NCI-H526 treated with DMSO at 0.1 percent for 48 hours (cell line): ENCODE data around the gene ARHGAP9.

Source experiments
- DNase-seq: peaks from one replicate; lab custom pipeline; 2025; lab: John Stamatoyannopoulos, UW

ARHGAP9 gene

DNA sequence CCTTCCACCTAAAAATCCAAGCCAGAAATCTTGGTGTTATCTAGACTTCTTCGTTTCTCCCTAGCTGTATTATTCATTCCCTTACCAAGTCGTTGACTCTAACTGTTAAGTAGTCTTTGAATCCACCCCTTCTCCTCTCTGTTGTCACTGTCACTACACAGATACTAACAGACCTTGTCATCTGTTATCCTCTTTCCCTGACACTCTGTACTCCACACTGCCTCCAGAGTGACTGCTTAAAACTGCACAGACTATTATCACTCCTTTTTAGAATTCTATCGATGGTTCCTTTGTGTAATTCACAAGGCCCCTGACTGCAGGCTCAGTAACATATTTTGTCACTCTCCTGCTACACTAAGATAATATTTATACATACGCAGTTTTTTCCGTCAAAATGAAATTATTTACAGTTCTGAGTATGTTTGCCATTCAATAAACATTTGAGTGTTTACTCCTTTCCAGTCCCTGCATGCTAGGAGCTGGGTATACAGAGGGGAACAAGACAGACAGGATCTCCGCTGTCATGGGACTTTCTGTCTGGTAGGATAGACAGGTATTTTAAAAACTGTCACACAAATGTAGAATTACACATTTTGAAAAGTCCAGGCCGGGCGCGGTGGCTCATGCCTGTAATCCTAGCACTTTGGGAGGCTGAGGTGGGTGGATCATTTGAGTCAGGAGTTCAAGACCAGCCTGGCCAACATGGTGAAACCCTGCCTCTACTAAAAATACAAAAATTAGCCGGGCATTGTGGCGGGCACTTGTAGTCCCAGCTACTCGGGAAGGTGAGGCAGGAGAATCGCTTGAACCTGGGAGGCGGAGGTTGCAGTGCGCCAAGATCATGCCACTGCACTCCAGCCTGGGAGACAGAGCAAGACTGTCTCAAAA is 12.0 kb upstream of the ARHGAP9 start:
- DNase-seq, result no peak

DNA sequence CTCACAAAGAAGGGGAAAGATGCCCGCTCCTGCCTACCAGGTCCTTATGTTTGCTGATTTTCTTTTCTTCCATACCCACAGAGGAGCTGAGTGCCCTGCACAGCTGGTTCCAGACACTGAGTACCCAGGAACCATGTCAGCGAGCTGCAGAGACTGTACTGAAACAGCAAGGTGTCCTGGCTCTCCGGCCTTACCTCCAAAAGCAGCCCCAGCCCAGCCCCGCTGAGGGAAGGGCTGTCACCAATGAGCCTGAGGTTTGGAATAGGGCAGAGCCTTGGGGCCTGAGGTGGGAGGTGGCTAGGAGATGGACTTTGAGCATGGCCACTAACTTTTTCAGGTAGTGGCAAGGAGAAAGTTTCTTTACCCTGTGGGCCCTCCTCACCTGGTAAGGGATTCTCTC is 10.5 kb upstream of the ARHGAP9 start:
- DNase-seq, result no peak

- DNase-seq, result no peak
These were observed 9.5 kb upstream of the ARHGAP9 start for GRCh38 chr12:57489157-57489641.

GRCh38 chr12:57488402-57489156 is 8.9 kb upstream of the ARHGAP9 start:
- no peak for DNase-seq

- DNase-seq, result peak; percentile 92
These were observed 8.1 kb upstream of the ARHGAP9 start, which contains the start of gene MARS1 for GRCh38 chr12:57487597-57488401. Gene MARS1 (plus strand): TSS chr12:57488068. CDS start chr12:57488091, 23 bp downstream.

- DNase-seq, result no peak
These were observed 7.5 kb upstream of the ARHGAP9 start for GRCh38 chr12:57487055-57487596.

- DNase-seq, result no peak
These were observed 6.0 kb upstream of the ARHGAP9 start for GRCh38 chr12:57485695-57486094.

DNA sequence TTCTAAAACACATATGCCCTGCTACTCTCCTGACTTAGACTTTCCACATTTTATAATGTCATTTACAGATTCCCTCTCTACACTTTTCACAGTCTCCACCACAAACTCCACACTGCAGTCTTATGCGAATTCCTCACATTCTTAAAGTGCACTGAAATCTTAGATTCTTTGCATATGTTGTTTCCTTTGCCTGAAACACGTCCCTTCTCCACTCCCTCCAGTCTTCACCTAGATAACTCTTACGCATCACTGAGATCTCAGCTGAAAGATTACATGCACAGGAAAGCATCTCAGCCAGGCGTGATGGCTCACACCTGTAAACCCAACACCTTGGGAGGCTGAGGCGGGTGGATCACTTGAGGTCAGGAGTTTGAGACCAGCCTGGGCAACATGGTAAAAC is 3.8 kb upstream of the ARHGAP9 start:
- DNase-seq, result no peak

- DNase-seq, result no peak
These were observed 2.0 kb upstream of the ARHGAP9 start for GRCh38 chr12:57481671-57482070.

DNA sequence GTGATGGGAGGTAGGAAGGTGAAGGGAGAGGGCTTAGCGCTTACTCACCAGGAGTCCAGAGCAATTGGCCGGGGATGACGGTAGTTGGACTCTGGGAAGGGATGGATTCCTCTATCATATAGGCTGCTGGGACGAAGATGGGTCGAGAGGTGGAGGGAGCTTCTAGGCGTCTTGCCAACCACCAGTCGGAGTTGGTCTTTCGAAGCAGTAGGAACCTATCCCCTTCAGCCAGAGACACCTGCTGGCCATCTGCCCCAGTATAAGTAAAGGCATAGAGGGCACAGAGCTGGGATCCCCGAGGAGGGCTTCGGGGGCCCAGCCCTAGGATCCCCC is 657 bp downstream of the ARHGAP9 start:
- no peak for DNase-seq

DNA sequence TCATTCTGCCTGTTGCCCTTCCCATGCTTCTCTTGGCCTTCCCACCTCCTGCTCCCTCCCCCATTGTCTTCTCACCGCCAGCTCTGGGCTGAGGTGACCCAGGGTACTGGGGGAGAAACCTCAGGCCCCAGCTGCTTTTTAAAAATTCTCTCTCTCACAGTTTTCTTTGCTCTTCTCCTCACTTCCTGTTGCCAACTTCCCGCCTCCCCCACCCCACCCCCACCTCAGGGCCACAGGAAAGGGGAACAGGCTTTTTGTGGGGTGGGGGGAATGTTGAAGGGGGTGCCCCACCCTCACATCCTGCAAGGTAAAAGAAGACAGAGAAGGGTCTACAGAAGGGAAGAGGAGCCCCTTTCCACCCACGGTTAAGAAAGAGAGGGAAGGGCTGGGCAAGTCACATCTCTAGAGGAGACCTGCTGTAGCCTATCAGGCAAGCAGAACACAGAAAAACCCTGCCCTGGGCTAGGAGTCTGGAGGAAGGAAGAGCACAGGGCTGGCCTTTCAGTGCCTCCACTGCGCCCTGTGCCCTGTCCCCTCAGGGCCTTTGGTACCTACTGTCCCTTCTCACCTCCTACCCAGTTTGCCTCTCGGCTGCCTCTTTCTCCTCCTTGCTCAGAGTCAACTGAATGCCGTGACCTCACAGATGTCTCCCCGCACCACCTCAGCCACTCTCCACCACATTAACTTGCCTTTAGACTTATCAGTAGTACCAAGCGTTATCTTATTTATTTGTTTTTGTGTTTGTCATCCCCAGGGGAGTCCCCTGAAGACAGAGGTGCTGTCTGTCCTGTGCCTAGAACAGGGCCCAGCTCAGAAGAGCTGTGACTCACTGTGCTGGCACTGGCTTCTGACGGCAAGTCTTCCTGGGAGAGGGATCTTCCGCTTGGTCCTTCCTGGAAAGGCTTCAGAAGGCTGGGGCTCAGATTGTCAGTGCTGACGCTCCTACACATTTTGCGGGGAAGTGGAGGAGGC is 1.7 kb downstream of the ARHGAP9 start:
- no peak for DNase-seq

GRCh38 chr12:57476993-57477709 is 2.5 kb downstream of the ARHGAP9 start:
- DNase-seq, result no peak

DNA sequence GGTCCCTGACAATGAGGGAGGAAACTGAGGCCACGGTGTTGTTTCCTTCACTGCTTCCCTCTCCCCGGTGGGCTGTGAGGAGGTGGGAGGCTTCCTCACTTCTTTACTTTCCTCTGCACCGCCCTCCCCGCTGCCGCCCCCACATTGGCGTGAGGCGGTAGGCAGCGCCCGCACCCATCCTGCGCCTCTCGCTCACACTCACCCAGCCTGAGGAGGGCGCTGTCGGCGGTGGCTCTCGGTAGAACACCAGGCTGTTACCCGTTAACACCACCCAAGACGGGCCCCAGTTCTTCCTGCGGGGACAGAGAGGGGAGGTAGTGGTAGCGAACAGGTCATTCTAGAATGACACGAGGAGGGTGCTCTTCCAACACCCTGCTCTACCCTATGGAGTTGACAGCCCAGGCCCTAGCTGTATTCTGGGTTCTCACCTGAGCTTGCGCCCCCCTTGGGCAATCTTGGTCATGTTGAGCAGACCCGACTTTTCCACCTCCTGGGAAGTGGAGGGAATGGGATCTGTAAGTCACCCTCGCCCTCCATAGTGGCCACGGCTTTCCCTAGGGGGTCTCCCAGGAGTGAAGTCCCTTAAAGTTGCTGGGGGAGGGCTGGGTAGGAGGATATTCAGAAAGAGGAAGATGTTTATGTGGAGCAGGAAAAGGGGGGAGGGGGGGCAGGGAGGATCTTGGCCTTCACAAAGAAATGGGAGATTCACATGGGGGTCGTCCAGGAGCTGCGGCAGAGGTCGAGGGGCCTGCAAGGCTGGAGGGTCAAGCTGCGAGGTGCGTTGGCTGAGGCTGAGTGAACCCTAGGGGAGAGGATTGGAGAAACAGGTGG is 3.3 kb downstream of the ARHGAP9 start:
- no peak for DNase-seq

- no peak for DNase-seq
These were observed 4.2 kb downstream of the ARHGAP9 start for GRCh38 chr12:57475271-57476161.

DNA sequence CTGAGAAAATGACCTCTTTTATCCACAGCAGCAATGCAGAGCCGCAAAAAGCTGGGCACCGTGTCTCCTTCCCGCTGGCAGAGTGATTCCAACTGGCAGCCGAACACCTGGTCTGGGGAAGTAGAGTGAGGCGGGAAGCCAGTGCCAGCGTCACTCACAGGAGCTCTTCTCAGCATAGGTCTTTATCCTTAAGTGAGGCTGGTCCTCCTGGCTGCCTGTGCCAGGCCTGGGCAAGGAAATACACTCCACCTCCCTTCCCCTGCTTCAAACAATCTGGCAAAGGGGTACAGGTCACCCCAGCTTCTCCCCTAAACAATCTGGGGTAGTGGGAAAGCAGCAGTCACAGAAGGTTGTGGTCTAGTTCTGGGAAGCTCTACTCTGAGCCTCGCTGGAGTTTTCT is 4.8 kb downstream of the ARHGAP9 start:
- no peak for DNase-seq

DNA sequence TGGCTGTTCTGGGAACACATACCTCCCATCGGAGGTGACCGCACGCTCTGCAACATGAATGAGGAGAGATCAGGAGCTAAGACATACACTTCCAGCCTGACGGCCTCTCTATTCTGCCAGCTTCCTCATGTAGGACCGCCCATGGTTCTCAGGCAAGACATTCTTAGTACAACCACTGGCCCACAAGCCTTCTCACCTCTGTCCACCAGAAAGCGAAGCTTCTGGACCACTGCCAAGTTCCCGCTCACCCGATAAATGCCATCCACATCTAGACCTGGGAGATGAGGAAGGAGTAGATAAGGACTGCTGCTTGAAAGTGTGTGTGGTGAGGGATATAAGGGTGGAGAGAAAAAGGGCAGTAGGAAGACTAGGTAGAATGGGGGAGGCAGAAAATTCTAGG is 5.2 kb downstream of the ARHGAP9 start:
- no peak for DNase-seq

DNA sequence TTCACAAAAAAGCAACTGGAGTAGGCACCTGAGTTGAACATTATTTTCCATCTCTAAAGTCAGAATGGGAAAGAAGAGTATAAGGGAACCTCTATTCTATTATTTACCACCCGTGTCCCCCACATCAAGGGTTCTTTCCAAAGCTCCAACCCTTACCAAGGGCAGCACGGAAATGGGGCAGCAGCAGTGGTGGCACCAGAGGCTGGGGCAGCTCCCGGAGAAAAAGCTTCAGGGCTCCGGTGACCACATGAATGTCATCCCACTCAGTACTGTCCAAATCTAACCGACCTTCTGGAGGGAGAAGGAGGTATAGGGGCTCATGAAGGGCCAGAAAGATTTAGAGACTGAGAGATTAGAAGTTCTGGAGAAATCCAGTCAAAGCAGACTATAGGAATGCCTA is 5.8 kb downstream of the ARHGAP9 start:
- no peak for DNase-seq

DNA sequence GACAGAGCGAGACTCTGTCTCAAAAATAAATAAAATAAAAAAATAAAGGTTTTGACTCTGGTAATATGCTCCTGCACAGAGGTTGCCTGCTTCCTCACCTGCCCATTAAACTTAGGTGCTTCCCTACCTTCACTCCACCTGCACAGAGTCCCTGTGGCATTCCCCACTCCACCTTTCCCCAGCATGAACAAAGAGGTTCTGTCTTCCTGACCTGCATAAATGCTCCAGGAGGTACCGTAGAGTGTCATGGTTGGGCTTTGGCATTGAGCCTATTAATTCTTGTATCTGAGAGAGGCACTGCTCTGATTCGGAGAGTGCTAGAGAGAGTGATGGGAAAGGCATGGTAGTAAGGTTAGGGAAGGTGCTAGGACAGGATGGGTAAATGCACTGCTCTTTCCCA is 6.3 kb downstream of the ARHGAP9 start:
- no peak for DNase-seq
